Kidney epithelial cell (primary cell): Measurements from ENCODE around the gene PLAAT3. TPM values are rescaled to one million over a fixed set of nuclear protein-coding genes. Genes with fewer than 3 reads are reported as not detected.

Experiments
- DNase-seq: peaks from one replicate; pipeline ENCODE4 v3.0.0-alpha.2; 2010; ENCODE audit warnings: low read depth
- H3K27me3 ChIP-seq: 2 replicates; pipeline ENCODE4 v1.6.0; 2011; ENCODE audit warnings: low read length; ENCODE audit not compliant: control insufficient read depth, insufficient read depth
- H3K36me3 ChIP-seq: 2 replicates; pipeline ENCODE4 v1.5.1; 2011; ENCODE audit warnings: low read length; ENCODE audit not compliant: control insufficient read depth, insufficient read depth
- H3K4me3 ChIP-seq: 2 replicates; pipeline ENCODE4 v1.5.1; 2011; ENCODE audit warnings: low read depth, mild to moderate bottlenecking, control low read depth, low read length
- total RNA-seq: library from RNA; depleted of rRNA; stranded (reverse); fragments of >200 nt; gene quantifications from 2 replicates; pipeline ENCODE4 v1.2.3, GENCODE V29; 2015
- TF ChIP-seq, protein P1 (sequence below): IDR thresholded peaks from 2 replicates; pipeline ENCODE4 v1.5.1; 2011; ENCODE audit warnings: mild to moderate bottlenecking, moderate library complexity, low read length, control low read depth, inconsistent platforms; ENCODE audit not compliant: insufficient read depth, poor library complexity, severe bottlenecking

Gene PLAAT3
- total RNA-seq, 1 donor from 2014 or later = 81.0 TPM

DNA sequence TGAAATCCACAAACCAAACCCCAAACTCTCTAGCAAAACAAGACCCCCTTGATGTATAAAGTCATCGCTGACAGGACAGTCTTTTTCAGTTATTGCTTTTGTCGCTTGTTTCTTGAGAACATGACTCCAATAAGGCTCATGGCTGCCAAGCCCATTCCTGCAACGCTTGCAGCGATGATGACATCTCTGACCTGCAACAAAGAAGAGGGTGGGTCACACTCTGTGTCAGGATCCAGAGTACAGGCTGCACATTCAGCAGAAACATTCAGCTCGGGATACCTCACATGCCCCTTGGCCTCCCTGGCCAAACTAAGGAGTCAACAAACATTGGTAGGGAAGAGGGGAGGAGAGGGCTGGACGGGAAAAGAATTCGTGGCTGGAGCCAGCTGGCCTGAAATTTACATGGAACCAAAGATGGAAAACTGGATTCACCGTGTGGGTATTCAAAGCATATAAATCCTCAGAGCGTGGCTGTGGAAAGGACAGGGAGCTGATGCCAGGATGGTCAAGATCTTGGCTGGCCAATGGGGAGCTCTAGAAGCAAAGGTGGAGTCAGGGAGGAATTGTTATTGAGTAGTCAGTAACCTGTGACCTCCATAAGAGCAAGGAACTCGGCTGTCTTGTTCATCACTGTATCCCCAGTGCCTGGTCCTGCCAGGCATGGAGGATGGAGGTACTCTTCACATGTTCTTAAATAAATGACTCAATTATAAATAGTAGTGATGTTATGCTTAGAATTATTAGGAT lies 39.2 kb downstream of the PLAAT3 start:
- DNase-seq = no peak
- no peaks in the 10 kb centered on the region for H3K36me3 ChIP-seq
- TF ChIP-seq, protein P1, sequence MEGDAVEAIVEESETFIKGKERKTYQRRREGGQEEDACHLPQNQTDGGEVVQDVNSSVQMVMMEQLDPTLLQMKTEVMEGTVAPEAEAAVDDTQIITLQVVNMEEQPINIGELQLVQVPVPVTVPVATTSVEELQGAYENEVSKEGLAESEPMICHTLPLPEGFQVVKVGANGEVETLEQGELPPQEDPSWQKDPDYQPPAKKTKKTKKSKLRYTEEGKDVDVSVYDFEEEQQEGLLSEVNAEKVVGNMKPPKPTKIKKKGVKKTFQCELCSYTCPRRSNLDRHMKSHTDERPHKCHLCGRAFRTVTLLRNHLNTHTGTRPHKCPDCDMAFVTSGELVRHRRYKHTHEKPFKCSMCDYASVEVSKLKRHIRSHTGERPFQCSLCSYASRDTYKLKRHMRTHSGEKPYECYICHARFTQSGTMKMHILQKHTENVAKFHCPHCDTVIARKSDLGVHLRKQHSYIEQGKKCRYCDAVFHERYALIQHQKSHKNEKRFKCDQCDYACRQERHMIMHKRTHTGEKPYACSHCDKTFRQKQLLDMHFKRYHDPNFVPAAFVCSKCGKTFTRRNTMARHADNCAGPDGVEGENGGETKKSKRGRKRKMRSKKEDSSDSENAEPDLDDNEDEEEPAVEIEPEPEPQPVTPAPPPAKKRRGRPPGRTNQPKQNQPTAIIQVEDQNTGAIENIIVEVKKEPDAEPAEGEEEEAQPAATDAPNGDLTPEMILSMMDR = no peak
- H3K27me3 ChIP-seq = no peaks in the 10 kb centered on the region
- no peak overlapping the region for H3K4me3 ChIP-seq

DNA sequence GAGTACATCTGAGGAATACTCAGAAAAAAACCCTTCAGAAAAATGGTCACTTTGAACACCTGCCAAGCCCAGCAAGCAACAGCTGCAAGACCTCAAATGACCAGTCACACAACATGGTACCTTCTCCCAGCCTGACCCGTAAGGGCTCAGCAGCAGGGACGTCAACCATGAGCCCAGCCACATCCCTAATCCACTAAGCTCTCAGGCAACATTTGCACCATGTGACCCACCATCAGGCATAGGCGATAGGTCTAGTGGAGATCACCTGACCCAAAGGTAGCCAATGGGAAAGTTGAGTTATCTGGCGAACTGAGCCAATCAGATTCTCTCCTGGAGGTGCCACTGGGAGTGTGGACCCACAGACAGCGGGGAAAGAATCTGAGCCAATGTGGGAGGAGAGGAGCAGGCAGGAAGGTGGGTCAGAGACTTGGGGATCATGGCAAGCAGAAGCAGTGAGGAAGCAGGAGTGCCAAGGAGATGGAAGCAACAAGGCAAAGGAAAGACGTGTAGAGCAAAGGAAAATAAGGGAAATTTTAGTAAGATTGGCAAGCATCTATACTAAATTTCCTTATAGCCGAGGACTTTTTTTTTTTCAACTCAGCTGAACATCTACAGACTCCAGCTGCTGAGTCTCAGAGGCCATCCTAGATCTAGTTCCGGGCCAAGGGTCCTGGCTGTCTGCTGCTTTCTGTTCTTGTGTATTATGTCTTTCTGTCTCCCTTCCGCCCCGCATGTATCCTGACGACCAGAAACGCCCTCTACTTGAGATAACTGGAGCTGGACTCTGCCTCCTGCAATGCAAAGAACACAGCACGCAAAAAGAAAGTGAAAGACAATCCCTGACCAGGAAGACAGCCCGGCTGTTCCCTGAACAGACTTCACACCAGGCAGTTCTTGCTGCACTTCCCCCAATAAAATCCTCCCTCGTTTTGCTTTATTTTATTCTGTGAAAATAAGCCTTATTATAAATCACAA lies 40.1 kb downstream of the PLAAT3 start:
- DNase-seq = no peak
- H3K4me3 ChIP-seq = no peak overlapping the region
- no peaks in the 10 kb centered on the region for H3K27me3 ChIP-seq
- TF ChIP-seq, protein P1 = no peak
- H3K36me3 ChIP-seq = no peaks in the 10 kb centered on the region

DNA sequence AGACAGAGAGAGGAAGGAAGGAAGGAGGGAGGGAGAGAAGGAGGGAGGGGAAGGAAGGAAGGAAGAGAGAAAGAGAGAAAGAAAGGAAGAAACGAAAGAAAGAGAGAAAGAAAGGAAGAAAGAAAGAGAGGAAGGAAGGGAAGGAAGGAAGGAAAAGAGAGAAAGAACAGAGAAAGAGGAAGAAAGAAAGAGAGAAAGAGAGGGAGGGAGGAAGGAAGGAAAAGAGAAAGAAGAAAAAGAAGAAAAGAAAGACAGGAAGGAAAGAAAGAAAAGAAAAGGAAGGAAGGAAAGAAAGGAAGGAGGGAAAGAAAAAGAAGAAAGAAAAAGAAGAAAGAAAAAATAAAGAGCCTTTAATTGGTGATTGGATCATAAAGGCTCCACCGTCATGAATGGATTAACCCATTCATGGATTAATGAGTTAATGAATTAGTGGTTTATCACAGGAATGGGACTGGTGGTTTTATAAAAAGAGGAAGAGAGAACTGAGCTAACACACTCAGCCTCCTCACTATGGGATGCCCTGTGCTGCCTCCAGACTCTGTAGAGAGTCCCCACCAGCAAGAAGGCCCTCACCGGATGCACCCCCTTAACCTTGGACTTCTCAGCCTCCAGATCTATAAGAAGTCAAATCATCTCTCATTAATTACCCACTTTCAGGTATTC lies 42.1 kb downstream of the PLAAT3 start:
- Histone ChIP-seq H3K27me3 (no peaks in the 10 kb centered on the region), H3K4me3 (no peak overlapping the region), H3K36me3 (no peaks in the 10 kb centered on the region)
- DNase-seq = no peak
- TF ChIP-seq, protein P1 = no peak

DNA sequence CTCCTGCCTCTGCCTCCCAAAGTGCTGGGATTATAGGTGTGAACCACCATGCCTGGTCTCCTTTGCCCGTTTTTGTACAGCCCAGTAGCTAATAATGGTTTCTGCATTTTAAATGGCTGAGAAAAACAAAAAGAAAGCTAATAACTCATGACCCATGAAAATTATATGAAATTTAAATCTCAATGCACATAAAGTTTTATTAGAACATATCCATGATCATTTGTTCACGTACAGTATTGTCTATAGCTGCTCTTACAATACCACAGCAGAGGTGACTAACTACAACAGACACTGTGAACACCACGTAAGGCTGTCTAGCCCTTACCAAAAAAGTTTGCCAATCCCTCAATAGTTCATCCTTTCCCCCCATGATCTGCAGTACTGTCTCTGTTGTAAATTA lies 44.7 kb downstream of the PLAAT3 start:
- no peaks in the 10 kb centered on the region for H3K36me3 ChIP-seq
- no peak overlapping the region for H3K4me3 ChIP-seq
- TF ChIP-seq, protein P1 = no peak
- no peak for DNase-seq
- H3K27me3 ChIP-seq = no peaks in the 10 kb centered on the region

DNA sequence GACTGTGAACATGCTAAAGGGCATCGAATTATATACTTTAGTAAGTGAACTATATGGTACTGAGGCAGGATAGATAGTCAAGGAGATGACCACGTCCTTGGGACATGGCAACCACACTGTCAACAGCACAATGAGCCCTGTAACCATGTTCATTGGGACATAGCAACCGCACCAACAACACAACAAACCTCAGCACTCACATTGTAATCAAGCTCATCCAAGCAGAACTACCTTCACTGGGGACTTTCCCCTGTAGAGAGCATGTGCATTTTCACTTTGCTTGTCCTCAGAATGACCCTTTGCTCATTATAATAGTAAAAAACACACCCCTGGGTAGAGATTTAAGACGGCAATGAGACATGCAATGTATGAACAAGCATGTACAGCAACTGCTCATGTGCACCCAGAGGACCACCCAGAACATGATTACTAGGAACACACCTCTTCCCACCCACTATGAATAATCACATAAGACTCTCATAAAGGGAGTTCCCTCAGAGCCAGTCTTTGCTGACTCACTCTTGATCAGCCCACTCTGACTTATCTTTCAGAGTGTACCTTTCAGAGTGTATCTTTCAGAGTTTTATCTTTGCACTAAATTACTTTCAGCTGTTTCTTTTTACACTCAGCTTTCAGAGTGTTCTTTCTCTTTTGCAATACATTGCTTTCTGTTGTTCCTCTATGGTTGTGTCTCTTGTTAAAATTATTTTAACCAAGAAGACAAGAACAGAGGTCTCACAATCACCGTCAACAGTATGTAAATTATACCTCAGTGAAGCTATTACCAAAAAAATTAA lies 47.0 kb downstream of the PLAAT3 start:
- H3K27me3 ChIP-seq = no peaks in the 10 kb centered on the region
- H3K4me3 ChIP-seq = no peak overlapping the region
- TF ChIP-seq, protein P1 = no peak
- H3K36me3 ChIP-seq = no peaks in the 10 kb centered on the region
- DNase-seq = peak; percentile 98
